WTC11 (cell line): ENCODE measurements around the gene GHR. TPM values are rescaled to one million over a fixed set of nuclear protein-coding genes. Genes with fewer than 3 reads are reported as not detected.

Experiments
- ATAC-seq: fragments of 200-7000 bp; cut with Tn5 transposase; 2 replicates; pipeline ENCODE4 v1.10.0; 2021; ENCODE audit warnings: mild to moderate bottlenecking, moderate library complexity
- CTCF ChIA-PET: fragments of 300-600 bp; sonication (Branson Sonifier 250); formaldehyde crosslinking; loops from one replicate; lab custom pipeline; 2021; ENCODE audit warnings: antibody characterized with exemption; lab: Charles Lee
- POLR2A ChIA-PET: fragments of 350-600 bp; sonication (Branson Sonifier 250); formaldehyde crosslinking; loops from one replicate; lab custom pipeline; 2021; ENCODE audit warnings: antibody characterized with exemption; lab: Charles Lee
- DNase-seq: peaks from one replicate; pipeline ENCODE4 v3.0.0; 2021; ENCODE audit warnings: low spot score
- H3K27ac Mint-ChIP-seq: 2 replicates; pipeline ENCODE4 v1.8.0; 2021; ENCODE audit warnings: mixed read lengths
- H3K27me3 Mint-ChIP-seq: 2 replicates; pipeline ENCODE4 v1.8.0; 2021; ENCODE audit warnings: low read depth, mild to moderate bottlenecking, moderate library complexity, mixed read lengths
- H3K36me3 Mint-ChIP-seq: 2 replicates; pipeline ENCODE4 v1.8.0; 2021; ENCODE audit warnings: mixed read lengths
- H3K4me1 Mint-ChIP-seq: 2 replicates; pipeline ENCODE4 v1.8.0; 2022; ENCODE audit warnings: mixed read lengths
- H3K4me3 Mint-ChIP-seq: 2 replicates; pipeline ENCODE4 v1.8.0; 2021; ENCODE audit warnings: mild to moderate bottlenecking, moderate library complexity, mixed read lengths
- H3K9me3 Mint-ChIP-seq: 2 replicates; pipeline ENCODE4 v1.8.0; 2021; ENCODE audit warnings: mixed read lengths
- ELF4 ChIP-seq: sonication (generic); formaldehyde crosslinking; IDR thresholded peaks from 2 replicates; pipeline ENCODE4 v1.8.1; 2022; ENCODE audit warnings: low read depth, mild to moderate bottlenecking, moderate library complexity, missing genetic modification reagents
- ETV6 ChIP-seq: sonication (generic); formaldehyde crosslinking; IDR thresholded peaks from 2 replicates; pipeline ENCODE4 v1.8.1; 2022; ENCODE audit warnings: mild to moderate bottlenecking, missing genetic modification reagents
- FOXP1 ChIP-seq: sonication (generic); formaldehyde crosslinking; IDR thresholded peaks from 2 replicates; pipeline ENCODE4 v1.8.0; 2022; ENCODE audit warnings: missing genetic modification reagents, mild to moderate bottlenecking, moderate library complexity, borderline replicate concordance
- FOXP4 ChIP-seq: sonication (generic); formaldehyde crosslinking; IDR thresholded peaks from 2 replicates; pipeline ENCODE4 v1.8.0; 2022; ENCODE audit warnings: mild to moderate bottlenecking, missing genetic modification reagents
- GABPB1 ChIP-seq: sonication (generic); formaldehyde crosslinking; IDR thresholded peaks from 2 replicates; pipeline ENCODE4 v1.8.1; 2023; ENCODE audit warnings: mild to moderate bottlenecking, missing genetic modification reagents
- JAZF1 ChIP-seq: fragments of 250-450 bp; sonication (Bioruptor Pico); IDR thresholded peaks from 2 replicates; pipeline ENCODE4 v1.9.0; 2021; ENCODE audit warnings: moderate library complexity, mild to moderate bottlenecking, inconsistent platforms
- JUN ChIP-seq: sonication (generic); formaldehyde crosslinking; IDR thresholded peaks from 2 replicates; pipeline ENCODE4 v1.8.0; 2023; ENCODE audit warnings: mild to moderate bottlenecking, missing genetic modification reagents
- MYBL2 ChIP-seq: sonication (generic); formaldehyde crosslinking; IDR thresholded peaks from 2 replicates; pipeline ENCODE4 v1.8.1; 2023; ENCODE audit warnings: mild to moderate bottlenecking, moderate library complexity, missing genetic modification reagents
- NFYB ChIP-seq: sonication (generic); formaldehyde crosslinking; conservative IDR thresholded peaks from 2 replicates; pipeline ENCODE4 v1.8.0; 2022; ENCODE audit warnings: low read depth, missing genetic modification reagents
- PRDM15 ChIP-seq: sonication (generic); formaldehyde crosslinking; IDR thresholded peaks from 2 replicates; pipeline ENCODE4 v1.8.0; 2022; ENCODE audit warnings: missing genetic modification reagents
- SMAD3 ChIP-seq: sonication (generic); formaldehyde crosslinking; IDR thresholded peaks from 2 replicates; pipeline ENCODE4 v1.8.0; 2022; ENCODE audit warnings: missing genetic modification reagents, mild to moderate bottlenecking, borderline replicate concordance
- SMAD4 ChIP-seq: sonication (generic); formaldehyde crosslinking; IDR thresholded peaks from 2 replicates; pipeline ENCODE4 v1.8.0; 2022; ENCODE audit warnings: mild to moderate bottlenecking, missing genetic modification reagents
- SOX15 ChIP-seq: fragments of 250-450 bp; sonication (Bioruptor Pico); IDR thresholded peaks from 2 replicates; pipeline ENCODE4 v1.9.0; 2021; ENCODE audit warnings: mild to moderate bottlenecking
- TEAD1 ChIP-seq: sonication (generic); formaldehyde crosslinking; IDR thresholded peaks from 2 replicates; pipeline ENCODE4 v1.8.0; 2022; ENCODE audit warnings: mild to moderate bottlenecking, missing genetic modification reagents
- ZNF121 ChIP-seq: sonication (generic); formaldehyde crosslinking; IDR thresholded peaks from 2 replicates; pipeline ENCODE4 v1.8.0; 2023; ENCODE audit warnings: missing genetic modification reagents
- ZNF317 ChIP-seq: sonication (generic); formaldehyde crosslinking; IDR thresholded peaks from 2 replicates; pipeline ENCODE4 v1.8.1; 2023; ENCODE audit warnings: low read depth, mild to moderate bottlenecking, moderate library complexity, missing genetic modification reagents, borderline replicate concordance
- total RNA-seq: library from RNA; stranded (reverse); gene quantifications from 3 replicates; pipeline ENCODE4 v1.2.3, GENCODE V29; 2021
- TF ChIP-seq, protein P1 (sequence below): fragments of 250-450 bp; sonication (Bioruptor Pico); IDR thresholded peaks from 2 replicates; pipeline ENCODE4 v2.1.2; 2022; ENCODE audit warnings: mild to moderate bottlenecking, moderate library complexity
- TF ChIP-seq, protein P2 (sequence below): fragments of 250-450 bp; sonication (Bioruptor Pico); IDR thresholded peaks from 2 replicates; pipeline ENCODE4 v1.9.0; 2021; ENCODE audit warnings: mild to moderate bottlenecking
- TF ChIP-seq, protein P3 (sequence below): sonication (generic); formaldehyde crosslinking; IDR thresholded peaks from 2 replicates; pipeline ENCODE4 v1.8.0; 2022; ENCODE audit warnings: mild to moderate bottlenecking, missing genetic modification reagents
- TF ChIP-seq, protein P4 (sequence below): sonication (generic); formaldehyde crosslinking; IDR thresholded peaks from 2 replicates; pipeline ENCODE4 v1.8.0; 2023; ENCODE audit warnings: missing genetic modification reagents

Gene GHR
- total RNA-seq, 1 experiment from 2014 or later = 0.57 TPM

DNA sequence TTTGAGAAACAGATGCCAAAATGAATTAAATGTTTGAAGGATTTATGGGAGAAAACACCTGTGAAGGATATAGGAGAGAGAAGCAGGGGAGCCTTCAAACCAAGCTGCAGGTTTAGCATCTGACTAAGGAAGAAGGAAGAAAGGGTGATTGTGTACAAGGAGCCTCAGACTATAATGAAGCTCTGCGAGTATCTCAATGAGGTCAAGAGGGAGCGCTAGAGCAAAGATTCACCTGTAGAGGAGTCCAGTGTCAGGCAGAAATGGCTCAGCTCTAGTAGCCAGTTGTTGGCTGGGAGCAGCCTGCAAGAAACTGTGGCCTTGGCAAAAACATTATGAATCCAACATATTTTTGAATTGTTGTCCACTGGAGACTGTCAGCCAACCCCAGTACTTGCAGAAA, 20.0 kb upstream of the GHR start (continued):
- TF ChIP-seq, protein P1, sequence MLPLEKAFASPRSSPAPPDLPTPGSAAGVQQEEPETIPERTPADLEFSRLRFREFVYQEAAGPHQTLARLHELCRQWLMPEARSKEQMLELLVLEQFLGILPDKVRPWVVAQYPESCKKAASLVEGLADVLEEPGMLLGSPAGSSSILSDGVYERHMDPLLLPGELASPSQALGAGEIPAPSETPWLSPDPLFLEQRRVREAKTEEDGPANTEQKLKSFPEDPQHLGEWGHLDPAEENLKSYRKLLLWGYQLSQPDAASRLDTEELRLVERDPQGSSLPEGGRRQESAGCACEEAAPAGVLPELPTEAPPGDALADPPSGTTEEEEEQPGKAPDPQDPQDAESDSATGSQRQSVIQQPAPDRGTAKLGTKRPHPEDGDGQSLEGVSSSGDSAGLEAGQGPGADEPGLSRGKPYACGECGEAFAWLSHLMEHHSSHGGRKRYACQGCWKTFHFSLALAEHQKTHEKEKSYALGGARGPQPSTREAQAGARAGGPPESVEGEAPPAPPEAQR (CRISPR knock-in tag) = no peak
- TF ChIP-seq, all 79 proteins: peak for 0

DNA sequence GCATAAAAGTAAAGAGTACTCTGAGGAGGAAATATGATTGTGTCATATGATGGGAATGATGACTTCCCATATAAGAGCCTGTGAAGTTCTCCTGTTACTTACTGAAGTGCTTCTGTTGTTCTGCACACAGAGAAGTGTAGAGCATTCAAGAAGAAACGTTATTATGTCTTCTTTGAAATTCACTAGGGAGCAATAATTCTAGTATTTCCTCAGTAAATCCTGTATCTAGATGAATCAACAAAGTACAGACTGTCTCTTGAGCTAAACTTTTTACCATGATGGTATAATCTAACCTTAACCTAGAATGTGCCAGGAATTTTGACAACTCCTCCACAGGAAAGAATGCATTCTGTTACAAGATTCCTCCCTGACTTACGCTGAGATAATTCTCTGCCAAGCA, 18.9 kb upstream of the GHR start:
- H3K9me3 Mint-ChIP-seq = no peaks in the 10 kb centered on the region
- ChIA-PET POLR2A (no interaction called here), CTCF (no interaction called here)
- no peak overlapping the region for H3K27ac Mint-ChIP-seq
- H3K4me1 Mint-ChIP-seq = peaks cover 8% of the 10 kb centered on the region; the same call in 1 of the 2 replicates
- no peak for DNase-seq
- H3K27me3 Mint-ChIP-seq = no peaks in the 10 kb centered on the region
- no peak overlapping the region for H3K4me3 Mint-ChIP-seq
- H3K36me3 Mint-ChIP-seq = no peaks in the 10 kb centered on the region
- TF ChIP-seq TEAD1 (CRISPR knock-in tag) (no peak), ELF4 (CRISPR knock-in tag) (no peak), FOXP4 (CRISPR knock-in tag) (no peak), PRDM15 (CRISPR knock-in tag) (no peak), SMAD3 (CRISPR knock-in tag) (no peak), MYBL2 (CRISPR knock-in tag) (no peak), GABPB1 (CRISPR knock-in tag) (no peak), NFYB (CRISPR knock-in tag) (no peak)
- TF ChIP-seq, protein P2, sequence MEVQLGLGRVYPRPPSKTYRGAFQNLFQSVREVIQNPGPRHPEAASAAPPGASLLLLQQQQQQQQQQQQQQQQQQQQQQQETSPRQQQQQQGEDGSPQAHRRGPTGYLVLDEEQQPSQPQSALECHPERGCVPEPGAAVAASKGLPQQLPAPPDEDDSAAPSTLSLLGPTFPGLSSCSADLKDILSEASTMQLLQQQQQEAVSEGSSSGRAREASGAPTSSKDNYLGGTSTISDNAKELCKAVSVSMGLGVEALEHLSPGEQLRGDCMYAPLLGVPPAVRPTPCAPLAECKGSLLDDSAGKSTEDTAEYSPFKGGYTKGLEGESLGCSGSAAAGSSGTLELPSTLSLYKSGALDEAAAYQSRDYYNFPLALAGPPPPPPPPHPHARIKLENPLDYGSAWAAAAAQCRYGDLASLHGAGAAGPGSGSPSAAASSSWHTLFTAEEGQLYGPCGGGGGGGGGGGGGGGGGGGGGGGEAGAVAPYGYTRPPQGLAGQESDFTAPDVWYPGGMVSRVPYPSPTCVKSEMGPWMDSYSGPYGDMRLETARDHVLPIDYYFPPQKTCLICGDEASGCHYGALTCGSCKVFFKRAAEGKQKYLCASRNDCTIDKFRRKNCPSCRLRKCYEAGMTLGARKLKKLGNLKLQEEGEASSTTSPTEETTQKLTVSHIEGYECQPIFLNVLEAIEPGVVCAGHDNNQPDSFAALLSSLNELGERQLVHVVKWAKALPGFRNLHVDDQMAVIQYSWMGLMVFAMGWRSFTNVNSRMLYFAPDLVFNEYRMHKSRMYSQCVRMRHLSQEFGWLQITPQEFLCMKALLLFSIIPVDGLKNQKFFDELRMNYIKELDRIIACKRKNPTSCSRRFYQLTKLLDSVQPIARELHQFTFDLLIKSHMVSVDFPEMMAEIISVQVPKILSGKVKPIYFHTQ (CRISPR knock-in tag) = no peak
- no peak for ATAC-seq

GRCh38 chr5:42419294-42419693, 3.9 kb upstream of the GHR start:
- H3K4me1 Mint-ChIP-seq = no peaks in the 10 kb centered on the region
- CTCF ChIA-PET = no interaction called here
- TF ChIP-seq ETV6 (CRISPR knock-in tag) = no peak
- TF ChIP-seq ZNF317 = no peak
- TF ChIP-seq, protein P2 (CRISPR knock-in tag) = no peak
- TF ChIP-seq ZNF121 (CRISPR knock-in tag) = no peak
- TF ChIP-seq JAZF1 (CRISPR knock-in tag) = no peak
- TF ChIP-seq FOXP1 = no peak
- TF ChIP-seq, protein P3, sequence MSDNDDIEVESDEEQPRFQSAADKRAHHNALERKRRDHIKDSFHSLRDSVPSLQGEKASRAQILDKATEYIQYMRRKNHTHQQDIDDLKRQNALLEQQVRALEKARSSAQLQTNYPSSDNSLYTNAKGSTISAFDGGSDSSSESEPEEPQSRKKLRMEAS (CRISPR knock-in tag) = no peak
- TF ChIP-seq JUN (CRISPR knock-in tag) = no peak
- TF ChIP-seq, protein P4, sequence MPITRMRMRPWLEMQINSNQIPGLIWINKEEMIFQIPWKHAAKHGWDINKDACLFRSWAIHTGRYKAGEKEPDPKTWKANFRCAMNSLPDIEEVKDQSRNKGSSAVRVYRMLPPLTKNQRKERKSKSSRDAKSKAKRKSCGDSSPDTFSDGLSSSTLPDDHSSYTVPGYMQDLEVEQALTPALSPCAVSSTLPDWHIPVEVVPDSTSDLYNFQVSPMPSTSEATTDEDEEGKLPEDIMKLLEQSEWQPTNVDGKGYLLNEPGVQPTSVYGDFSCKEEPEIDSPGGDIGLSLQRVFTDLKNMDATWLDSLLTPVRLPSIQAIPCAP (CRISPR knock-in tag) = no peak
- no peak for TF ChIP-seq SMAD4 (CRISPR knock-in tag)
- no peak for TF ChIP-seq SOX15 (CRISPR knock-in tag)

More at GRCh38 chr5:42419294-42419693, 3.9 kb upstream of the GHR start:
- H3K27ac Mint-ChIP-seq = no peak overlapping the region
- ATAC-seq (no peak), DNase-seq (no peak)
- H3K4me3 Mint-ChIP-seq = no peak overlapping the region
- POLR2A ChIA-PET = no interaction called here
- H3K36me3 Mint-ChIP-seq = no peaks in the 10 kb centered on the region
- H3K9me3 Mint-ChIP-seq = peaks cover 38% of the 10 kb centered on the region
- H3K27me3 Mint-ChIP-seq = peaks cover 4% of the 10 kb centered on the region; the same call in 1 of the 2 replicates
